ENCODE measurements around the gene RFXANK. TPM values are rescaled to one million over a fixed set of nuclear protein-coding genes. Genes with fewer than 3 reads are reported as not detected.
"Not testable (repeated sequence)": the region's sequence is repeated elsewhere in the genome, so short reads cannot be mapped to it uniquely, and the experiment has no call there.

RFXANK gene
- total and polyA plus RNA-seq, 2 experiments from 2014 or later = 44.7 to 88.3 TPM

DNA sequence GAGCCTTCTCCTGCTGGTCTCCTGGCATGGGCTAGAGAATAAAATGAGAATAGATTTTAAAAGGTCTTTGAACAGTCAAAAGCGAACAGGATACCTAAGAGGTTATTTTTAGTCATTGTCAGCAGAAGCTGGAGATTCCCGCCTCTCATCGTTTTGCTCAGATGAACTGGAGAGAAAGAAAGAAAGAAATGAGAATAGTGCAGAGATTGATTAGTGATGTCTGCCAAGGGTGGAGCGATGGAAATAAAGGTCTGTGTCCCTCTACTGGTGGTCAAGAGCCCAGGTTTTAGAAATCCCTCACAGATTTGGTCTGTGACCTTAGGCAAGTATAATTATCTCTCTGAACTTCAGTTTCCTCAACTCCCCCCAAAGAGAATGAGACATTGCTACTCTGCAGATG is 25.0 kb downstream of the RFXANK start:
- no peak overlapping the region for H3K4me2 ChIP-seq
- no peaks in the 10 kb centered on the region for H3K4me1 ChIP-seq (ENCODE audit: insufficient read depth)
- no peaks in the 10 kb centered on the region for H3K36me3 ChIP-seq (replicated peaks; ENCODE audit: insufficient read depth, low read depth)
- no peaks in the 10 kb centered on the region for H3K79me2 ChIP-seq
- H3K4me3 ChIP-seq = no peak overlapping the region
- H3K9me3 ChIP-seq (ENCODE audit: low read depth) = no peaks in the 10 kb centered on the region
- peaks cover 24% of the 10 kb centered on the region for H3K27me3 ChIP-seq
- H3K27ac ChIP-seq = no peak overlapping the region
- 54% methylated on average over 4 of the region's 4 CpGs for WGBS (ENCODE audit: low lambda C conversion rate, missing lambda C conversion rate)
- DNase-seq (ENCODE audit: low spot score) = no peak
- no peaks in the 10 kb centered on the region for H3K9me2 ChIP-seq (replicated peaks; ENCODE audit: insufficient read depth)
- H2AFZ ChIP-seq = no peak overlapping the region
- no peaks in the 10 kb centered on the region for H4K20me1 ChIP-seq (ENCODE audit: insufficient read depth, poor library complexity, severe bottlenecking)
- TF ChIP-seq CTCF (IDR thresholded peaks at IDR 0.05; ENCODE audit: poor library complexity) (no peak), EZH2phosphoT487 (IDR thresholded peaks at IDR 0.05; ENCODE audit: low read depth, severe bottlenecking, unreplicated experiment) (no peak), EZH2 (IDR thresholded peaks at IDR 0.05; ENCODE audit: borderline replicate concordance) (no peak)

DNA sequence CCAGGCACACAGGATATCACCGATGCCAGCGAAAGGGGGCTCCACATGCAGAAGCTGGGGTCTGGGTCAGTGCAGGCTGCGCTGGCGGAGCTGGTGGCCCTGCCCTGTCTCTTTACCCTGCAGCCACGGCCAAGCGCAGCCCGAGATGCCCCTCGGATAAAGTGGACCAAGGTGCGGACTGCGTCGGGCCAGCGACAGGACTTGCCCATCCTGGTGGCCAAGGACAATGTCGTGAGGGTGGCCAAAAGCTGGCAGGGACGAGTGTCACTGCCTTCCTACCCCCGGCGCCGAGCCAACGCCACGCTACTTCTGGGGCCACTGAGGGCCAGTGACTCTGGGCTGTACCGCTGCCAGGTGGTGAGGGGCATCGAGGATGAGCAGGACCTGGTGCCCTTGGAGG is 26.9 kb downstream of the RFXANK start:
- no peaks in the 10 kb centered on the region for H3K9me2 ChIP-seq (replicated peaks; ENCODE audit: insufficient read depth)
- no peak overlapping the region for H3K27ac ChIP-seq
- no peaks in the 10 kb centered on the region for H3K4me1 ChIP-seq (ENCODE audit: insufficient read depth)
- no peak overlapping the region for H3K4me2 ChIP-seq
- TF ChIP-seq CTCF (IDR thresholded peaks at IDR 0.05; ENCODE audit: poor library complexity) (no peak), EZH2 (IDR thresholded peaks at IDR 0.05; ENCODE audit: borderline replicate concordance) (no peak), EZH2phosphoT487 (IDR thresholded peaks at IDR 0.05; ENCODE audit: low read depth, severe bottlenecking, unreplicated experiment) (no peak)
- H3K4me3 ChIP-seq = no peak overlapping the region
- 91% methylated on average over 21 of the region's 21 CpGs for WGBS (ENCODE audit: low lambda C conversion rate, missing lambda C conversion rate)
- no peaks in the 10 kb centered on the region for H3K79me2 ChIP-seq
- H3K27me3 ChIP-seq = peaks cover 10% of the 10 kb centered on the region
- no peak overlapping the region for H2AFZ ChIP-seq
- no peaks in the 10 kb centered on the region for H3K36me3 ChIP-seq (replicated peaks; ENCODE audit: insufficient read depth, low read depth)
- DNase-seq (ENCODE audit: low spot score) = no peak
- no peaks in the 10 kb centered on the region for H3K9me3 ChIP-seq (ENCODE audit: low read depth)
- no peaks in the 10 kb centered on the region for H4K20me1 ChIP-seq (ENCODE audit: insufficient read depth, poor library complexity, severe bottlenecking)

GRCh38 chr19:19221000-19221399 is 28.9 kb downstream of the RFXANK start:
- H3K9me2 ChIP-seq (replicated peaks; ENCODE audit: insufficient read depth); H2AFZ ChIP-seq; H3K4me2 ChIP-seq; H3K27ac ChIP-seq; H3K4me3 ChIP-seq; H3K36me3 ChIP-seq (replicated peaks; ENCODE audit: insufficient read depth, low read depth); H3K4me1 ChIP-seq (ENCODE audit: insufficient read depth); H3K9me3 ChIP-seq (ENCODE audit: low read depth); H3K79me2 ChIP-seq; DNase-seq (ENCODE audit: low spot score); H4K20me1 ChIP-seq (ENCODE audit: insufficient read depth, poor library complexity, severe bottlenecking): not testable (repeated sequence)
- peaks cover 20% of the 10 kb centered on the region for H3K27me3 ChIP-seq
- WGBS (ENCODE audit: low lambda C conversion rate, missing lambda C conversion rate) = 88% methylated on average over 8 of the region's 8 CpGs

- no peaks in the 10 kb centered on the region for H3K9me3 ChIP-seq (ENCODE audit: low read depth)
- TF ChIP-seq EZH2 (IDR thresholded peaks at IDR 0.05; ENCODE audit: borderline replicate concordance) (no peak), CTCF (IDR thresholded peaks at IDR 0.05; ENCODE audit: poor library complexity) (no peak)
- H3K9me2 ChIP-seq (replicated peaks; ENCODE audit: insufficient read depth) = no peaks in the 10 kb centered on the region
- H4K20me1 ChIP-seq (ENCODE audit: insufficient read depth, poor library complexity, severe bottlenecking) = no peaks in the 10 kb centered on the region
- H3K36me3 ChIP-seq (replicated peaks; ENCODE audit: insufficient read depth, low read depth) = no peaks in the 10 kb centered on the region
- 91% methylated on average over 5 of the region's 5 CpGs for WGBS (ENCODE audit: low lambda C conversion rate, missing lambda C conversion rate)
- peaks cover 24% of the 10 kb centered on the region for H3K27me3 ChIP-seq
- no peaks in the 10 kb centered on the region for H3K4me1 ChIP-seq (ENCODE audit: insufficient read depth)
- no peaks in the 10 kb centered on the region for H3K79me2 ChIP-seq
- no peak overlapping the region for H3K27ac ChIP-seq
- H2AFZ ChIP-seq = no peak overlapping the region
- H3K4me3 ChIP-seq = no peak overlapping the region
- DNase-seq (ENCODE audit: low spot score) = no peak
- no peak overlapping the region for H3K4me2 ChIP-seq
Measured at GRCh38 chr19:19223060-19223459, 31.0 kb downstream of the RFXANK start.
